Activated CD4-positive, alpha-beta T cell treated with anti-CD3 and anti-CD28 coated beads for 36 hours (primary cell): ENCODE results near the gene HDAC8. TPM values are rescaled to one million over a fixed set of nuclear protein-coding genes. Genes with fewer than 3 reads are reported as not detected.
"Not testable (repeated sequence)": the region's sequence is repeated elsewhere in the genome, so short reads cannot be mapped to it uniquely, and the experiment has no call there.

ENCODE experiments used
- ATAC-seq: fragments of 200-7000 bp; cut with Tn5 transposase; one replicate; pipeline ENCODE4 v1.10.0; 2021; ENCODE audit warnings: mild to moderate bottlenecking, moderate library complexity
- CTCF ChIA-PET: fragments of 350-600 bp; sonication (Branson Sonifier 250); formaldehyde crosslinking; loops from one replicate; lab custom pipeline; 2021; ENCODE audit warnings: antibody characterized with exemption; lab: Charles Lee
- POLR2A ChIA-PET: fragments of 350-600 bp; sonication (Branson Sonifier 250); formaldehyde crosslinking; loops from one replicate; lab custom pipeline; 2021; ENCODE audit warnings: antibody characterized with exemption, inconsistent platforms; lab: Charles Lee
- DNase-seq: peaks from one replicate; pipeline ENCODE4 v3.0.0-alpha.2; 2020
- H3K27ac Mint-ChIP-seq: one replicate; pipeline ENCODE4 v1.8.0; 2021; ENCODE audit warnings: mixed read lengths
- H3K27me3 Mint-ChIP-seq: one replicate; pipeline ENCODE4 v1.8.0; 2021; ENCODE audit warnings: mixed read lengths
- H3K36me3 Mint-ChIP-seq: one replicate; pipeline ENCODE4 v1.8.0; 2021; ENCODE audit warnings: low read depth, mixed read lengths
- H3K4me1 Mint-ChIP-seq: one replicate; pipeline ENCODE4 v1.8.0; 2021; ENCODE audit warnings: mixed read lengths
- H3K4me3 Mint-ChIP-seq: one replicate; pipeline ENCODE4 v1.8.0; 2021; ENCODE audit warnings: mild to moderate bottlenecking, moderate library complexity, mixed read lengths
- H3K9me3 Mint-ChIP-seq: one replicate; pipeline ENCODE4 v1.8.0; 2021; ENCODE audit warnings: low read depth, mixed read lengths
- intact Hi-C, 2 experiments: fragments of 100-400 bp; cut with DNase I in 1 of 2; cut with micrococcal nuclease in 1 of 2; formaldehyde crosslinking; loops; one replicate each; pipeline versions ENCODE4 v1.14.2 to v1.15.1; 2022 to 2024; cut with DNase I, micrococcal nuclease
- total RNA-seq, 2 experiments: library from RNA; stranded (reverse); gene quantifications; one replicate each; pipeline ENCODE4 v1.2.3, GENCODE V29; 2021

Gene HDAC8
- total RNA-seq, 2 experiments from 2014 or later = 13.3 to 16.9 TPM

DNA sequence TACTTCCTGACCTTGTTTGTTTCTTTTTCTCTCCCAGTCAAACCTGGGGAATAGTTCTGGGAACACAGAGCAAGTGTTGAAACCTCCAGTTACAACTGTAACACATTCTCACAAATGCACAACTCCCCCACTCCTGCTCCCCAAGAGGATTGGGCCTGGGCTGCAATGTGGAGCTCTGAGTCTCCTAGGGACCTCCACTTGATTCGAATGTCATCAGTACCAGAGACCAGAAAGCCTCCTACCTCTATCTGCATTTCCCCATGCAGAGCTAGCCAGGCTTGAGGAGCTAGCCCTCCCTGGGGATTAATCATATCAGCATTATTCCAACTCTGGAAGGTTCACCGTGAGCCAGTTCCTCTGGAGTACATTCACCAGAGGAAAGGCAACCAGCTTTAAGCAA is 225.3 kb downstream of the HDAC8 start:
- Mint-ChIP-seq H3K4me1 (peaks cover 19% of the 10 kb centered on the region), H3K4me3 (no peak overlapping the region), H3K27me3 (no peaks in the 10 kb centered on the region), H3K36me3 (peaks cover 9% of the 10 kb centered on the region), H3K9me3 (no peaks in the 10 kb centered on the region), H3K27ac (no peak overlapping the region)
- ATAC-seq (no peak), DNase-seq (no peak)
- intact Hi-C loops = loop anchor here in 1 of 2 experiments (5.0 kb wide), 1 partner anchor 275 kb away; no protein-coding TSS in a partner anchor
- CTCF ChIA-PET = interaction anchor here (1.3 kb wide), 1 partner anchor 70 kb away, joined by 5 read pairs; the partner anchor contains the start of gene RPS4X
- POLR2A ChIA-PET = no interaction called here

GRCh38 chrX:72346302-72346949 is 226.2 kb downstream of the HDAC8 start:
- Mint-ChIP-seq H3K4me1 (peaks cover 19% of the 10 kb centered on the region), H3K36me3 (peaks cover 5% of the 10 kb centered on the region), H3K9me3 (no peaks in the 10 kb centered on the region), H3K27ac (no peak overlapping the region), H3K27me3 (no peaks in the 10 kb centered on the region), H3K4me3 (no peak overlapping the region)
- ChIA-PET POLR2A (no interaction called here), CTCF (no interaction called here)
- ATAC-seq = no peak
- intact Hi-C loops = loop anchor here in 1 of 2 experiments (5.0 kb wide), 1 partner anchor 276 kb away; no protein-coding TSS in a partner anchor
- DNase-seq = no peak

GRCh38 chrX:72340626-72341025 is 232.0 kb downstream of the HDAC8 start:
- no peaks in the 10 kb centered on the region for H3K27me3 Mint-ChIP-seq
- POLR2A ChIA-PET = no interaction called here
- H3K27ac Mint-ChIP-seq = no peak overlapping the region
- no peaks in the 10 kb centered on the region for H3K4me1 Mint-ChIP-seq
- DNase-seq = no peak
- CTCF ChIA-PET = interaction anchor here (0.8 kb wide), 1 partner anchor 63 kb away, joined by 3 read pairs; the partner anchor contains the start of gene RPS4X
- H3K9me3 Mint-ChIP-seq = no peaks in the 10 kb centered on the region
- no peak overlapping the region for H3K4me3 Mint-ChIP-seq
- intact Hi-C loops = no loop called here
- peaks cover 3% of the 10 kb centered on the region for H3K36me3 Mint-ChIP-seq
- ATAC-seq = no peak

- Mint-ChIP-seq H3K9me3 (no peaks in the 10 kb centered on the region), H3K27ac (no peak overlapping the region), H3K27me3 (no peaks in the 10 kb centered on the region), H3K4me1 (no peaks in the 10 kb centered on the region), H3K4me3 (no peak overlapping the region), H3K36me3 (peaks cover 6% of the 10 kb centered on the region)
- ATAC-seq = no peak
- ChIA-PET CTCF (interaction anchor here (0.7 to 0.8 kb wide), 2 partner anchors 63 to 1769 kb away, joined by 3 read pairs; partner anchors contain the start of gene RPS4X), POLR2A (no interaction called here)
- DNase-seq = no peak
- intact Hi-C loops = no loop called here
Observed at GRCh38 chrX:72340041-72340440, 232.6 kb downstream of the HDAC8 start.

DNA sequence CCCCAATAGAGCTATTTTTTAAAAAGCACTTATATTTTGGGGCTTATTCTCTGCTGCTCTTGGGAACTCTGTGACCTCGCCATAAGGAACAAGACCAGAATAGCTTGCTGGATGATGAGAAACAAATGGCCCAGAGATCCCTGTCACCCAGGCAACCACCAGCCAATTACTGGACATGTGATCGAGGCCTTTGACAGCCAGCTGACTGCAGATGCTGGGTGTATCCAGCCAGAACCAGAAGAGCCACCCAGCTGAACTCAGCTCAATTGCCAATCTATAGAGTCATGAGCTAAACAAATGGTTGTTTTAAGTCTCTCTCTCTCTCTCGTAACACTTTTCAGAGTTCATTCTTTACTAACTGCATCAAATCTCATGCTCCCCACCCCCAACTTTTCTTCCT is 242.5 kb downstream of the HDAC8 start:
- Mint-ChIP-seq H3K27me3 (no peaks in the 10 kb centered on the region), H3K4me1 (peaks cover 6% of the 10 kb centered on the region), H3K27ac (no peak overlapping the region), H3K9me3 (no peaks in the 10 kb centered on the region), H3K4me3 (no peak overlapping the region), H3K36me3 (peaks cover 3% of the 10 kb centered on the region)
- CTCF ChIA-PET = no interaction called here
- POLR2A ChIA-PET = no interaction called here
- DNase-seq = no peak
- no peak for ATAC-seq
- intact Hi-C loops = no loop called here

GRCh38 chrX:72326605-72327300 is 245.9 kb downstream of the HDAC8 start:
- no peaks in the 10 kb centered on the region for H3K36me3 Mint-ChIP-seq
- no peaks in the 10 kb centered on the region for H3K27me3 Mint-ChIP-seq
- intact Hi-C loops = no loop called here
- H3K4me3 Mint-ChIP-seq = no peak overlapping the region
- no peaks in the 10 kb centered on the region for H3K9me3 Mint-ChIP-seq
- H3K4me1 Mint-ChIP-seq = peaks cover 3% of the 10 kb centered on the region
- POLR2A ChIA-PET = no interaction called here
- DNase-seq (no peak), ATAC-seq (no peak)
- CTCF ChIA-PET = interaction anchor here (0.9 kb wide), 1 partner anchor 19 kb away, joined by 4 read pairs; no protein-coding TSS in a partner anchor
- no peak overlapping the region for H3K27ac Mint-ChIP-seq

- intact Hi-C loops, H3K27ac Mint-ChIP-seq, H3K4me1 Mint-ChIP-seq, H3K9me3 Mint-ChIP-seq, H3K27me3 Mint-ChIP-seq, H3K36me3 Mint-ChIP-seq, ATAC-seq, DNase-seq, POLR2A ChIA-PET, H3K4me3 Mint-ChIP-seq: not testable (repeated sequence)
- CTCF ChIA-PET = interaction anchor here (0.6 kb wide), 1 partner anchor 274 kb away, joined by 3 read pairs; no protein-coding TSS in a partner anchor
Observed at GRCh38 chrX:72319651-72320050, 253.0 kb downstream of the HDAC8 start.

GRCh38 chrX:72317139-72317538 is 255.5 kb downstream of the HDAC8 start:
- Mint-ChIP-seq H3K4me1 (no peaks in the 10 kb centered on the region), H3K27ac (no peak overlapping the region), H3K9me3 (no peaks in the 10 kb centered on the region), H3K27me3 (no peaks in the 10 kb centered on the region), H3K36me3 (no peaks in the 10 kb centered on the region), H3K4me3 (no peak overlapping the region)
- DNase-seq (no peak), ATAC-seq (no peak)
- ChIA-PET CTCF (no interaction called here), POLR2A (no interaction called here)
- intact Hi-C loops = no loop called here

DNA sequence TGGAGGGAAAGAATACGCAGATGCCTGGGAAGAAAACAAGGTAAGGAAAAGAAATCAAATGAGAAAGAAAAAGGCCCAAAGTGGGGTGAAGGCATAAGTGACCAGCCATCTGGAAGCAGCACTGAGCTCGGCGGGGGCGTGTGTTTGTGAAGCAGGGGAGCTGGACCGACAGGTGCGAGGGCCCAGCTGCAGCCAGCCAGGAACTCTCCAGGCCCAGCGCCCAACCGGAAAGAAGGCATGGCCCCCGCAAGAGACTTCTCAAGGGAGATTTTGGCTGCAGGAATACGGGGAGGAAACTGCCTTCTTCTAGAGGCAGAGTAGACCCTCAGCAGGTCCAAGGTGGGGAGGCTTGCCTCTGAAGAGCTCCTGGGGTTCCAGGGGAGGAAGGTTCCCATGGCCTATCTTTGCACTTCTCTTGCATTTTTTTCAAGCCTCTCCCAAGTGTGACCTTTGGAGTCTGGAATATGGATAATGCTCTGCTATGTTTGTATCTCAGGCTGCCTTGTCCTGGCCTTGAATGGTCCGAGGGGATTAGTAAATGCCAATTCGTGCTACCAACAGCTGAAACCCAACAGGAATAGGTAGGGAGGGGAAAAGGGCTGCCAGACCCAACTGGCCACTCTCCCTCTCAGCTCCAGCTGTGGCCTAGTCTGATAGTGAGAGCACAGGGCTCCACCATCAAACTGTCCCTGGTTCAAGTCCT is 256.1 kb downstream of the HDAC8 start:
- Mint-ChIP-seq H3K36me3 (no peaks in the 10 kb centered on the region), H3K4me3 (no peak overlapping the region), H3K4me1 (no peaks in the 10 kb centered on the region), H3K27ac (no peak overlapping the region), H3K27me3 (no peaks in the 10 kb centered on the region), H3K9me3 (no peaks in the 10 kb centered on the region)
- CTCF ChIA-PET = no interaction called here
- POLR2A ChIA-PET = no interaction called here
- DNase-seq (no peak), ATAC-seq (no peak)
- intact Hi-C loops = no loop called here

GRCh38 chrX:72314881-72315280 is 257.8 kb downstream of the HDAC8 start:
- ChIA-PET POLR2A (no interaction called here), CTCF (no interaction called here)
- Mint-ChIP-seq H3K4me1 (no peaks in the 10 kb centered on the region), H3K4me3 (no peak overlapping the region), H3K27ac (no peak overlapping the region), H3K9me3 (no peaks in the 10 kb centered on the region), H3K36me3 (no peaks in the 10 kb centered on the region), H3K27me3 (peaks cover 1% of the 10 kb centered on the region)
- DNase-seq = no peak
- intact Hi-C loops = no loop called here
- ATAC-seq = no peak

DNA sequence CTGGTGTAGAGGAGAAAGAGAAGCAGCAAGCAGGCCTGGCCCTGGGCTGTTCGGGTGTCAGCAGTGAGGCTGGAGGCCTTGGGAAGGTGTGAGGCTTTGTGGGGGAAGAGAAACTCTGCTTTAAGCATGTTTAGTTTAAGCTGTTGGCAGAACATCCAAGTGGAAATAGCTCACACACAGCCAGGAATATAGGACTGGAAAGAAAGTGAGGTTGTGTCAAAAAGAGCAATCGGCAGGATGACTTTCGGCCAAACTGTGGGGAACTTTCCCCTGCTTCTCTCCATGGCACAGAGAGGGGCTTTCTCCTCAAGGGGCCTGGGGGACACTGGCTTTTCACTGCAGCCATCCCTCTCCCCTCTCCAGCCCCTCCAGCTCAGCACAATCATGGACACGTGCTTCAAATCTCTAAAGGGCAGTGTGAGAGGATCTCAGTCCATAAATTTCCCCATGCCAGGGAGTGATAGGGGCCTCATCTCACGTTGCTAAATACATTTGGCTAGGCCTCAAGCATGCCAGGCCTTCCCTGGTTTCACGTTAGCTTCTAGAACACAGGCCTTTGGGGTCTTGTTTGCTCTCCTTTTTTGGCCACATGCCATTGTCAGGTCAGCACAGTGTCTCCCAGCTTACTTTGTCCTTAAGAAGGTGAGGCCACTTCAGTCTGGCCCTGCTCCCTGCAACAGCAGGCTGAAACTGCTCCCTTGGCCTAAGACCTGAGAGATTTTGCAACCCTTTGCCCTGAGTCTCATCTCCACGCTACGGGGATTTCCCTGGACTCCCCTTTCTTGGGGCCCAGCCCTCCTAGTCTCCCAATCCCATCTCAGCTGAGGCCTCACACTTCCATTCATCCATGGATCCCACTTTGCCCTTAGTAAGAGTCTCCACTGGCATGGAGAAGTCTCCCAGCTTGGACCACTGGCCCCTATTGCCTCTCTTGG is 258.7 kb downstream of the HDAC8 start:
- intact Hi-C loops = no loop called here
- H3K27me3 Mint-ChIP-seq = peaks cover 9% of the 10 kb centered on the region
- CTCF ChIA-PET = no interaction called here
- DNase-seq (no peak), ATAC-seq (no peak)
- no peaks in the 10 kb centered on the region for H3K36me3 Mint-ChIP-seq
- peaks cover 4% of the 10 kb centered on the region for H3K4me1 Mint-ChIP-seq
- no peaks in the 10 kb centered on the region for H3K9me3 Mint-ChIP-seq
- no peak overlapping the region for H3K4me3 Mint-ChIP-seq
- POLR2A ChIA-PET = no interaction called here
- H3K27ac Mint-ChIP-seq = no peak overlapping the region
